Neural cell (in vitro differentiated cells): ENCODE measurements around the gene TMC3. TPM values are rescaled to one million over a fixed set of nuclear protein-coding genes. Genes with fewer than 3 reads are reported as not detected.

Experiments
- H2AFZ ChIP-seq: fragments of 200-600, 300-800 bp; sonication (generic), shearing (Covaris generic); 2 replicates; pipeline ENCODE4 v1.6.0; 2014; ENCODE audit warnings: low read depth, mild to moderate bottlenecking, antibody characterized with exemption, low read length, moderate library complexity
- H3F3A ChIP-seq: fragments of 200-600 bp; shearing (Covaris generic); 2 replicates; pipeline ENCODE4 v1.6.1; 2016; ENCODE audit warnings: mild to moderate bottlenecking, moderate library complexity, mixed read lengths, antibody characterized with exemption, low read length; ENCODE audit not compliant: insufficient read depth, poor library complexity, severe bottlenecking
- H3K27ac ChIP-seq: fragments of 200-600, 300-800 bp; sonication (generic), shearing (Covaris generic); 2 replicates; pipeline ENCODE4 v1.5.1; 2014; ENCODE audit warnings: mild to moderate bottlenecking, low read length, moderate library complexity
- H3K27me3 ChIP-seq: fragments of 300-800, 200-600 bp; sonication (generic), shearing (Covaris generic); 2 replicates; pipeline ENCODE4 v1.6.0; 2014; ENCODE audit warnings: mild to moderate bottlenecking, low read depth, low read length, moderate library complexity; ENCODE audit not compliant: insufficient read depth
- H3K36me3 ChIP-seq: fragments of 300-800, 200-600 bp; sonication (generic), shearing (Covaris generic); 2 replicates; pipeline ENCODE4 v1.5.1; 2014; ENCODE audit warnings: mild to moderate bottlenecking, antibody characterized with exemption, low read length, moderate library complexity; ENCODE audit not compliant: insufficient read depth
- H3K4me2 ChIP-seq: fragments of 300-800, 200-600 bp; sonication (generic), shearing (Covaris generic); 2 replicates; pipeline ENCODE4 v1.6.0; 2014; ENCODE audit warnings: mild to moderate bottlenecking, low read length
- H3K4me3 ChIP-seq: fragments of 300-800, 200-600 bp; sonication (generic), shearing (Covaris generic); 2 replicates; pipeline ENCODE4 v1.5.1; 2014; ENCODE audit warnings: mild to moderate bottlenecking, low read length, moderate library complexity
- H3K79me2 ChIP-seq: fragments of 200-600 bp; shearing (Covaris generic); replicated peaks from 2 replicates; pipeline ENCODE4 v1.6.0; 2014; ENCODE audit warnings: mild to moderate bottlenecking, low read length, moderate library complexity; ENCODE audit not compliant: insufficient read depth
- H3K9ac ChIP-seq: fragments of 300-800, 200-600 bp; sonication (generic), shearing (Covaris generic); 2 replicates; pipeline ENCODE4 v1.6.1; 2016; ENCODE audit warnings: mild to moderate bottlenecking, low read length, mixed read lengths
- H3K9me2 ChIP-seq: fragments of 200-600 bp; shearing (Covaris generic); 2 replicates; pipeline ENCODE4 v1.6.1; 2016; ENCODE audit warnings: mild to moderate bottlenecking, low read length, mixed read lengths; ENCODE audit not compliant: insufficient read depth
- H3K9me3 ChIP-seq: fragments of 200-600, 300-800 bp; sonication (generic), shearing (Covaris generic); 2 replicates; pipeline ENCODE4 v1.6.1; 2016; ENCODE audit warnings: mild to moderate bottlenecking, mixed run types, low read length, moderate library complexity, mixed read lengths
- H4K20me1 ChIP-seq: fragments of 200-600 bp; shearing (Covaris generic); 2 replicates; pipeline ENCODE4 v1.6.1; 2016; ENCODE audit warnings: mild to moderate bottlenecking, mixed run types; ENCODE audit not compliant: insufficient read depth
- EP300 ChIP-seq: fragments of 450-650 bp; conservative IDR thresholded peaks from 2 replicates; pipeline ENCODE4 v1.6.1; 2014; ENCODE audit warnings: antibody characterized with exemption, mild to moderate bottlenecking, moderate library complexity; ENCODE audit not compliant: poor library complexity, severe bottlenecking
- EZH2 ChIP-seq: fragments of 200-600, 300-800 bp; shearing (Covaris generic), sonication (generic); IDR thresholded peaks from 2 replicates; pipeline ENCODE4 v1.6.1; 2014; ENCODE audit warnings: antibody characterized with exemption, low read length, borderline replicate concordance, mild to moderate bottlenecking; ENCODE audit not compliant: insufficient read depth, poor library complexity, severe bottlenecking
- MXI1 ChIP-seq: fragments of 450-650 bp; conservative IDR thresholded peaks from 2 replicates; pipeline ENCODE4 v1.6.1; 2014; ENCODE audit warnings: antibody characterized with exemption, mild to moderate bottlenecking; ENCODE audit not compliant: poor library complexity, severe bottlenecking
- POLR2AphosphoS5 ChIP-seq: IDR thresholded peaks from 2 replicates; pipeline ENCODE4 v1.6.1; 2012
- RAD21 ChIP-seq: fragments of 450-650 bp; conservative IDR thresholded peaks from 2 replicates; pipeline ENCODE4 v1.6.1; 2014; ENCODE audit warnings: antibody characterized with exemption, mild to moderate bottlenecking, moderate library complexity
- REST ChIP-seq: IDR thresholded peaks from 2 replicates; pipeline ENCODE4 v1.6.1; 2012; ENCODE audit warnings: borderline replicate concordance
- SMC3 ChIP-seq: fragments of 450-650 bp; conservative IDR thresholded peaks from 2 replicates; pipeline ENCODE4 v1.6.1; 2014; ENCODE audit warnings: antibody characterized with exemption, mild to moderate bottlenecking, moderate library complexity; ENCODE audit not compliant: poor library complexity
- TAF1 ChIP-seq: IDR thresholded peaks from 2 replicates; pipeline ENCODE4 v1.6.1; 2012; ENCODE audit warnings: low read depth
- polyA plus RNA-seq: library from polyadenylated mRNA; depleted of rRNA; stranded (reverse); fragments of >200 nt; gene quantifications from 2 replicates; pipeline ENCODE4 v1.2.3, GENCODE V29; 2014
- TF ChIP-seq, protein P1 (sequence below): fragments of 450-650 bp; IDR thresholded peaks from 2 replicates; pipeline ENCODE4 v1.5.1; 2014; ENCODE audit warnings: antibody characterized with exemption, mild to moderate bottlenecking, moderate library complexity; ENCODE audit not compliant: poor library complexity, severe bottlenecking

The TMC3 gene
- polyA plus RNA-seq, 1 donor from 2014 or later: not detected

GRCh38 chr15:81363718-81364500 lies 10.1 kb downstream of the TMC3 start:
- Histone ChIP-seq H3K27ac (no peak overlapping the region), H3K36me3 (no peaks in the 10 kb centered on the region), H3K9me2 (no peaks in the 10 kb centered on the region), H3F3A (no peaks in the 10 kb centered on the region), H3K4me3 (no peak overlapping the region), H2AFZ (no peak overlapping the region), H4K20me1 (no peaks in the 10 kb centered on the region), H3K27me3 (no peaks in the 10 kb centered on the region), H3K79me2 (no peaks in the 10 kb centered on the region), H3K9ac (no peak overlapping the region), H3K9me3 (no peaks in the 10 kb centered on the region), H3K4me2 (no peak overlapping the region)
- TF ChIP-seq SMC3: no peak
- TF ChIP-seq TAF1: no peak
- TF ChIP-seq REST: no peak
- TF ChIP-seq, protein P1, sequence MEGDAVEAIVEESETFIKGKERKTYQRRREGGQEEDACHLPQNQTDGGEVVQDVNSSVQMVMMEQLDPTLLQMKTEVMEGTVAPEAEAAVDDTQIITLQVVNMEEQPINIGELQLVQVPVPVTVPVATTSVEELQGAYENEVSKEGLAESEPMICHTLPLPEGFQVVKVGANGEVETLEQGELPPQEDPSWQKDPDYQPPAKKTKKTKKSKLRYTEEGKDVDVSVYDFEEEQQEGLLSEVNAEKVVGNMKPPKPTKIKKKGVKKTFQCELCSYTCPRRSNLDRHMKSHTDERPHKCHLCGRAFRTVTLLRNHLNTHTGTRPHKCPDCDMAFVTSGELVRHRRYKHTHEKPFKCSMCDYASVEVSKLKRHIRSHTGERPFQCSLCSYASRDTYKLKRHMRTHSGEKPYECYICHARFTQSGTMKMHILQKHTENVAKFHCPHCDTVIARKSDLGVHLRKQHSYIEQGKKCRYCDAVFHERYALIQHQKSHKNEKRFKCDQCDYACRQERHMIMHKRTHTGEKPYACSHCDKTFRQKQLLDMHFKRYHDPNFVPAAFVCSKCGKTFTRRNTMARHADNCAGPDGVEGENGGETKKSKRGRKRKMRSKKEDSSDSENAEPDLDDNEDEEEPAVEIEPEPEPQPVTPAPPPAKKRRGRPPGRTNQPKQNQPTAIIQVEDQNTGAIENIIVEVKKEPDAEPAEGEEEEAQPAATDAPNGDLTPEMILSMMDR: no peak
- TF ChIP-seq MXI1: no peak
- no peak for TF ChIP-seq EP300
- TF ChIP-seq POLR2AphosphoS5: no peak
- TF ChIP-seq RAD21: no peak
- no peak for TF ChIP-seq EZH2

DNA sequence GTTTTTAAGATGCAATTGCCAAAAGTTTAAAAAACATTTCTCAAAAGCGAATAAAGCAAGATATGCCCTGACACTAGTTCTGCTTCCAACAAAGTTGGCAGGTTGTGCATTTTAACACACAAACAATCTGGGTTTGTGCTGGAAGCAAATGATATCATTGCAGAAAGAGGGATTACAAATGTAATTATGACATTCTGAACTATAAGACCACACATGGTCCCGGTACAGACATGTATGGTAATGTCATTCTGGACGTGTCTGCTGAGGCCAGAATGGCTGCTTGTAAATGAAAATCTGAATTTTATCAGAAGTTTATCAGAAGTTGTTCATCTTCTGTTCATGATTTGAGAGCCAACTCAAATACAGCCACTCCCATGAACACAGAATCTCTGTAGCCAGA lies 10.7 kb downstream of the TMC3 start:
- Histone ChIP-seq H3K9me3 (no peaks in the 10 kb centered on the region), H3F3A (no peaks in the 10 kb centered on the region), H4K20me1 (no peaks in the 10 kb centered on the region), H3K27me3 (no peaks in the 10 kb centered on the region), H3K4me2 (no peak overlapping the region), H3K4me3 (no peak overlapping the region), H3K27ac (no peak overlapping the region), H3K9me2 (no peaks in the 10 kb centered on the region), H2AFZ (no peak overlapping the region), H3K36me3 (no peaks in the 10 kb centered on the region), H3K9ac (no peak overlapping the region), H3K79me2 (no peaks in the 10 kb centered on the region)
- TF ChIP-seq RAD21 (no peak), EZH2 (no peak), EP300 (no peak), SMC3 (no peak), MXI1 (no peak), TAF1 (no peak), REST (no peak)
- TF ChIP-seq, protein P1: no peak
